HG03442 (cell line): ENCODE data around the gene GDPD2.

Experiments
- ATAC-seq: cut with Tn5 transposase; IDR thresholded peaks from one replicate; pipeline ENCODE4 v1.9.1; 2021; ENCODE audit warnings: mild to moderate bottlenecking, moderate library complexity; ENCODE audit not compliant: unreplicated experiment

GDPD2 gene

DNA sequence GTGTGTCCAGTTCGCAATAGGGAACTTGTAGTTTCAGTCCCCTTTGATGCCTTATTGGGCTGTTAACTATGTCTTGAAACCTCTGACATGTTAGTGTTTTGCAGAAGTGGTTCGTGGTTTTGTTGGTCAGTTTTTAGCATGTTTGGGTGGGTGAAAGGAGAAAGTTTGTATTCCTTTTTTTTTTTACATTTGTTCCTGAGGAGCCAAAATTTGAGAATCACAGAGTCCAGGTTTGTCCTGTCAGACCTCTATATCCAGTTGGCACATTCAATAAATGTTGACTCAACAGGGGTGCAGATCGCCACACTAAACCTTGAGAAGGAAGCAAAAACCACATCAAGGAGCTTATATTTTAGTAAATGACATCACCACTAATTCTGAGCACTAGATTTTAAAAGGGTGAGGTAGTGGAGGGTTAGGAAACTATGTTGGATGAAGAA lies 47.8 kb downstream of the GDPD2 start:
- peak; percentile 69 for ATAC-seq

DNA sequence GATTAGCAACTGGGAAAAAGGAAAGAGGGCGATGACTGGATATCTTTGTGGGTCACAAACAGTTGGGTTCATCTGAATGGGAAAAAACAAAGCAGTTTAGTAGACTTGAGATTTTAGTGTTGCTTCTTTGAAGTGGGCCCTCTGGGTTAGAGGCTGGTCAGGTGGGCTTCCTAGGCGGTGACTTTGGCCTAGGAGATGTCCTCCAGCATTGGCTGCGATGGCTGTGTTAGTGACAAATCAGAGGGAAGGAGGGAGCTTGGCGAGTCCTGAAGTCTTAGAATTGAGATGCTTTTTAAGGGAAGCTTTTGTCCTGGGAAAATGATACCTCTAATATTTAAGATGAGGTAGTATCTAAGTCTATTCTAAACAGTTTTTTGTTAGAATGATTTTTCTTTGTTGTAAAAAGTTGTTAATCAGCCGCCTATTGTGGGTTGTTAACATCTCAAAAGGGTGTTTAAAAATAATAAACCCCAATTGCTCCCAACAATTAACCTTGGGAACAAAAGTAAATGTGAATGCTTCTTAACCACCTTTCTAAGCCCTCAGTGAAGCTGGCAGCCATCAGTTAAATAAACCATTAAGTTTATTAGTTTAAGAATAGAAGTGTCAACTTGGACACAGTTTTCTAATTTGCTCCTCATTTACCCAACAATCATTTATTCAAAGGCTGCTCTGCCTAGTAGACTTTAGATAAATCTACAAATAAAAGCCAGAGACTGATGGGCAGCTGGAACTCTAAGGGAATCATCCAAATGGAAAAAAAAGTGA lies 53.2 kb downstream of the GDPD2 start:
- ATAC-seq: no peak

DNA sequence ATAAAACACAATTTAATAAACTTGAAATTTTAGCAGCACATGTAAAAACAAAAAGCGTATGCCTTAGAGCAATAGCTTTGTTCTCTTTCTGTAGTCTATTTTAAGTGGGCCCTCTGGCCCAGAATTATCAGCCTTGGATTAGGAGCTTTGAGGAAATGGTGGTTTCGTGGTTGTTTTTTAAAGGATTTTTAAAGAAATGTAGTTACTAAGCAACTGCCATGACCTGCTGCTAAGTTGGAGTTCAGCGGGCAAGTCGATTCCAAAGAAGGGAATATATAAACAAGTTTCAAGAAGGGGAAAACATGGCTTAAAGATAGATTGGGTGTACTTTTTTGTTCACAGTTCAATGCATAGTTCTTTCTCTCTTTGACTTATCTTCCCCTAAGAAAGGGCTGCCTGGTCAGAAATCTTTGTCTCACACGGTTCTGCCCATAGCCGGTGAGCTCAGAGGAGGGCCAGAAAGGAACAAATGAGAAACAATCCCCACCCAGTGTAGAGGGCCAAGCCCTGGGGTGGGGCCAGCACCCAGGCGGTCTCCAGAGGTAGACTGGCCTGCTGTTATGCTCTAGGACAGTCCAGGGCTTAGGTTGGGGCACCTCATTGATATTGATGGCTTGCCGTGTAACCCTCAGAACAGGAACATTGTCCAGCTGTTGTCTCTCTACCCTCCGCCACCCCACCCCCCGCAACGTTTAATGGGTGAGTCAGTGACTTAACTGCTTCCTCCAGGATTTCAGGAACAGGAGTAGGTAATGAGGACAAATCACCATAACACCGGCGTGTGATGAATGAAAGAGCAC lies 54.0 kb downstream of the GDPD2 start:
- ATAC-seq: no peak

DNA sequence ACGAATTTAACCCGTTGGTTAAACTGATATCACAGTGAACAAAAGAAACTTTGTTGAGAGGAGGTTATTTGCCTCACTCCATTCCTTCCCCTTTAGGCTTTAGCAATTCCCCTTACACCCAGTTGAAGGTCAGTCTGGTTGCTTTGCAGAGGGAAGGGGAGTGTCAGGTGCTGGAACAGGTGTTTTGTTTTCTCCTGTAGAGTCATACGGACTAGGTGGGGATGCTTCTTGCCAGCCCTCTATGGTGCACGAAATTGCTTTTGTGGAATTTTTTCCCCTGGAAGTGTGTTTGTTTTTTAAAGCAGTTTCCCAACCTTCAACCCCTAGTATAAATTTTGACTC lies 54.6 kb downstream of the GDPD2 start:
- no peak for ATAC-seq

DNA sequence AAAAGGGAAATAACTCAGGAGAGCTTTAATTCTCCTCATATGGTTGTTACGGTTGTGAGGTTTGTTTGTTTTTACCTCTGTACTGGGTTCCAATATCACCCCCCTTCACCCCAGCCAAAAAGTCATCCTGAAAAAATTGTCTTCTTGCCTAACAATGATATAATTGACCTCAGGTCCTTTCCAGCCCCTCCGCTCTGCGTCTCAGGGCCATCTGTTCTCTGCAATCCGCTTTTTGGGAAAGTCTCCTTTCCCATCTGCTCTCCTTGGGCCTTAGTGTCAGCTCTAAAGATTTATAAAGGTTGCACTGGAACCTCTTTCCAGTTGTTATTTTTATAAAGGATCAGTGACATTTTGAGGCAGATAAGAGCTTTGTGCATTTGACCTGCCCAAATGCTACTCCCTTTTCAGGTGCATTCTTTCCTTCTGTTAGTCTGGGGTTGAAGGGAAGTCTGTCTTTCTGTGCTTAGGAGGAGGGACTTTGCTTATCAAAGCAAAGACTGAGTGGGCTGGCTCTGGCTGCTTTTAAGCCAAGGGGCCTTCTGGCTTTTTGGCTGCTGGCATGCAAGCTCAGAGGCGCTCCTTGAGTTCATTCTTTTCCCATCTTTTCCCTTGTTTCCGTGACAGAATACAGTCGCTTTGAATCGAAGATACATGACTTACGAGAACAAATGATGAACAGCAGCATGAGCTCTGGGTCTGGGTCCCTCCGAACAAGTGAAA lies 55.6 kb downstream of the GDPD2 start:
- ATAC-seq: no peak

DNA sequence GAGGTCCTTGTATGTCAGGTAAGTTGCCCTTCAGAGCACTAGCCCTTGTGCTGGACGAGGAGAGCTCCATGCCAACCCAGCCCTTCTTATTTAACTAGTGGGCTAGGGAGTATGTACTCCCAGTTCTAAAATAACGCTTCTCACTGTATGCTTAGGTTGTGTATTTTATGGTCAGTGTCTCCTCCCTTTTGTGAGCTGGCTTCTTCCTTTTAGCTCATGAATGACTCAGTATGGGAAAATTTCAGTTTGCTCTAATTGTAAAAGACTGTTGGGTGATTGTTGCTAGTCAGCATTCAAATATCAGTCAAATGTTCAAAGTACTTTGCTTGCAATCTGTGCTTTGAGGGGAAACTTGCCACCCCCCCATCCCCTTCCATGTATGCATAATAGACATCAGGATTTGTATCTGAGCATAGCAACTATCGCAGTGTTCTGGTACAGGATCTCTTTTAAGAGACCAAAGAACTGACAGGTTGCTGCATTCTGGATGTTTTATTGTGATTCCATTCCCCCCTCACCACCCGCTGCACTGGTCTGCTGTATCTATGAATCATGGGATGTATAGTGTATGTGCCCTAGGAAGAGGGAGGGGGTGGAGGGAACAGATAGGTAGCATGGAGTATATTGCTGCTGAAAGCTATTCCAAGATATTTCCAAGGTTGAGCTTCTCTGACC lies 56.3 kb downstream of the GDPD2 start:
- no peak for ATAC-seq

DNA sequence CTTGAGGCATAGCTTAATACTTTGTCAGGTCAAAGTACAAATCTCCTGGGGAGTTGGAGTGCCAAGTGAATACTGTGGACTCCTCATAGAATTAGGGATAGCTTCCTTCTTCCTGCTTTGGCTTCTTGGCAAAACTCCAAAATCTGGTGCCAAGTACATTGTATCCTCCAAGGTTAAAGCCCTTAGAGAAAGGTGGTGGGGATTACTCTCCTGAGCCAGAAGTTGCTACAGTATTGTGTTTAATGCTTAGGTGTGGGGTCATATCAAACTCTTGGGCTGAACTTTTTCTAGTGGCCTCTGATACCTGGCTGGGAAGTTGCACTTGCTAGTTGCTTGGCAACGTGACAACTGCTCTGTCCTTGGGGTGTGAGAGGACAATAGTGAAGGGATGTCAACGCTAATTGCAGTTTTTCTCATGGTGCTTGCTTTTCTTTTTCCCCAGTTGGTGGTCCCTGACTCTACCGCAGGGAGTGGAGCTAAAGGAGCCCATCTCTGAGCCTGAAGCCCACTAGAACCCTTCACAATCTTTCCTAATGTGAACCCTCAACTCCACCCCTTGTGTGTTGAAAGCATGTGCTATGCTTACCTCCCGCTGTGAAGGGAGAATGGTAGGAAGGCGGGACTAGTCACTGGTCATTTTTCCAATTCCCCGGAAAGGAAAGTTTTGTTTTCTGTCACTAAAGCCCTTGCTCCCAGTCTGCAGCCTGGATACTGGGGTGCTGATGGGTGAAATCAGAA lies 57.0 kb downstream of the GDPD2 start:
- no peak for ATAC-seq

- no peak for ATAC-seq
Measured at GRCh38 chrX:70480660-70481018, 57.5 kb downstream of the GDPD2 start.

DNA sequence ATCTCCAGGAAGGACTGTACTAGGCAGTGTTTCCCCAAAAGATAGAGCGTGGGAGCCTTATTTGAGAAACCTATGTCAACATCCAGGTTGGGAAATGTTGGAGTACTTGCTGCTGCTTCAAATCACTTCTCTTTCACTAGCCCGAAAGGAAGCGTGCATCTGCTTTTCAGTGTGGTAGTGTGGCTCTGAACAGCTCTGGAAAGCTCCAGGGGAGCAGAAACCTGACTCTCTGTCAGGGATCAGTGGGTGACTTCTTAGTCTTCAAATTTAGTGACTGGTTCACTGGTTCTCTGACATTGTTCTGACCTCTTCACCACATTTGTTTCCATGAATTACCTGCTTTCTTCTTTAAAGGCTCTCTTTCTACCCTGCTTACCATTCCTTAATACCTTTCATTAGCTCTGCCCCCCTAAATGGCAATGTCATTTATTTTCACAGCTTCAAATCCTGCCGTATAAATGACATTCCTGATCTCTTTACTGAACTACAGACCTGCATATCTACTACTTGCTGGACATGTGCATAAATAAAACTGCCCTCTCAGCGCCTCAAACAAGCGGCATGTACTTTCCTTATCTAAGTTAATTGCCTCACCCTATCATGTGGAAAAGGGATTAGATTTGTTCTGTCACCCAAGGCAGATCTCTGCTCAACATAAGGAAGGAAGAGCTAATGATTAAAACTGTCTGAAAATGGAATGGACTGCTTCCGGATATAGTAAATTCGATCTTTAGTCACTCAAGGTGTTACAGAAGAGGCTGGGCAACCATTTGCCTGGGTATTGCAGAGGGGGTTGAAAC lies 58.6 kb downstream of the GDPD2 start:
- ATAC-seq: no peak

DNA sequence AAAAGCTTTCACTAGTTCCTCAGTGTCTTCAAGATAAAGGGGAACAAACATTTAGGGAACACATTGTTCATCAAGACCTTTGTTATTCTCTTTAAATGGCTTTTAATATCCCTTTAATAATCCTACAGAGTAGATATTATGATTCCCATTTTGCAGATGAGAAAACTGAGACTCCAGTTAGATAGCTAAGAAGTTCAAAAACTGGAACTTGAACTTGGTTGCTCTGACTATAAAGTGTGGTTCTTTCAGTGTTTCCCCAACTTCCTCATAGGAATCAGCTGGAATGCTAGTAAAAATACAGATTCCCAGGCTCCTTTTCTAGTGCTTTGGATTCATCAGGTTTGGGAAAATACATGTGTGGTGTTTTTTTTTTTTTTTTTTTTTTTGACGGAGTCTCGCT lies 59.2 kb downstream of the GDPD2 start:
- ATAC-seq: no peak
